ENCODE results near the gene EP400.
"Not testable (repeated sequence)": the region's sequence is repeated elsewhere in the genome, so short reads cannot be mapped to it uniquely, and the experiment has no call there.

EP400 gene

DNA sequence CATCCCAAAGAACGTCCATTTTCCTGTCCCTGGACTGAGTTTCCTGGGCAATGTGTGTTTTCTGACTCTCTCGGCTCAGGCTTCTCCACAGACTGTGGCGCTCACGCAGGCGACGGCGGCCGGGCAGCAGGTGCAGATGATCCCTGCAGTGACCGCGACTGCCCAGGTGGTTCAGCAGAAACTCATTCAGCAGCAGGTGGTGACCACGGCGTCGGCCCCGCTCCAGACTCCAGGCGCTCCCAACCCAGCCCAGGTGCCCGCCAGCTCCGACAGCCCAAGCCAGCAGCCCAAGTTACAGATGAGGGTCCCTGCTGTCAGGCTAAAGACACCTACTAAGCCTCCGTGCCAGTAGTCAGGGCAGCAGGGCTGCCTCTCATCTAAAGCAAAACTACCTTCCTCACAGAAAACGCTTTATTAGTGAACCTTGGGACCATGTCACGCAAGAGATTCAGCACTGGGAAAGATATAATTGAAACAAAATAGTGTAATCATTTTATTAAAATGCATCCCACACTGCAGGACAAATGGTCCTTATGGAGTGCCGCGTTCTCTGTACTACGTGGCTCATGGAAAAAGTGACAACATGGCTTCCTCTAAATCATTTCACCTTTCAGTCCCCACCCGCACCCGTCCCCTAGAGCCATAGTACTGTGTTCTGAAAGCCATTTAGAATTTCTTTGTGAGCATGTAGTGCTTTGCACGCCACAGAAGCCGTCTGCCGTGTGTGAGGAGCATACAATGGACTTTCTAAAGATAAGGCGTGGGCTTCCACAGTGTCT is 127.8 kb downstream of the EP400 start:
- in situ Hi-C loops (cut with MboI; ENCODE audit: low sequenced_read_pairs) = no loop called here

- in situ Hi-C loops (cut with MboI; ENCODE audit: low sequenced_read_pairs) = no loop called here
Measured at GRCh38 chr12:132078190-132078589, 128.4 kb downstream of the EP400 start.

GRCh38 chr12:132079200-132079599 is 129.5 kb downstream of the EP400 start:
- in situ Hi-C loops (cut with MboI; ENCODE audit: low sequenced_read_pairs) = no loop called here

- in situ Hi-C loops (cut with MboI; ENCODE audit: low sequenced_read_pairs) = no loop called here
Measured at GRCh38 chr12:132079695-132080094, 130.0 kb downstream of the EP400 start.

GRCh38 chr12:132080515-132080914 is 130.8 kb downstream of the EP400 start:
- in situ Hi-C loops (cut with MboI; ENCODE audit: low sequenced_read_pairs) = not testable (repeated sequence)

- in situ Hi-C loops (cut with MboI; ENCODE audit: low sequenced_read_pairs) = no loop called here
Measured at GRCh38 chr12:132081423-132081822, 131.7 kb downstream of the EP400 start.

- in situ Hi-C loops (cut with MboI; ENCODE audit: low sequenced_read_pairs) = no loop called here
Measured at GRCh38 chr12:132083614-132083940, 133.8 kb downstream of the EP400 start.

DNA sequence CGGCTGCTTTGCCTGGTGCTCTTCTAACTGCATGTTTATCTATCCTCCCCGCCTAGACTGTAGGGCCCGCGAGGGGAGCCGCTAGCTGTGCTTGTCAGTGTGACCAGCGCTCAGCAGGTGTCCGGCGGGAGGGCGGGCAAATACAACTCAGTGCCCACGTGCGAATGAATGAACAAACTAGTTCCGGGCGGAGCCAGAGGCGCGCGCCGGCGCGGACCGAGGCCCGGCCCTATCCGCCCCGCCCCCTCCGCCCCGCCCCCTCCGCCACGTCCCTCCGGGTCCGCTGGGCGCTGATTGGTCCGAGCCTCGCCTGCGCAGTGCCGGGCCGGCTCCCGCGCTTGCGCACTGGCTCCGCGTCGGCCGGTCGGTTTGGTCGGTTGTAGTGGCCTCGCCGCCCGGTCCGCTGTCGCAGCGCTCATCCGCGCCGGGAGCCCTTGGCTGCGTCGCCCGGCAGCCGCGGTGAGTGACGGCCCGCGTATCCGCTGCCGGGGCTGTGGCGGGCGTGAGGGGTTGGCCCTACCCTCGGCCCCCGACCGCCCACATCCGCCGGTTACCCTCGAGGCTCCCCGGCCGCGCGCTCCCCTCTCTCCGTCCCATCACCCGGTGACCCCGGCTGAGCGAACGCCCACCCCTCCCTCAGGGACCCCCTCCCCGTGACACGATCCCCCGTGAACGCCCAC is 134.3 kb downstream of the EP400 start:
- in situ Hi-C loops (cut with MboI; ENCODE audit: low sequenced_read_pairs) = no loop called here

- in situ Hi-C loops (cut with MboI; ENCODE audit: low sequenced_read_pairs) = no loop called here
Measured at GRCh38 chr12:132084621-132085290, 135.0 kb downstream of the EP400 start.

GRCh38 chr12:132085291-132085635 is 135.5 kb downstream of the EP400 start:
- in situ Hi-C loops (cut with MboI; ENCODE audit: low sequenced_read_pairs) = no loop called here

DNA sequence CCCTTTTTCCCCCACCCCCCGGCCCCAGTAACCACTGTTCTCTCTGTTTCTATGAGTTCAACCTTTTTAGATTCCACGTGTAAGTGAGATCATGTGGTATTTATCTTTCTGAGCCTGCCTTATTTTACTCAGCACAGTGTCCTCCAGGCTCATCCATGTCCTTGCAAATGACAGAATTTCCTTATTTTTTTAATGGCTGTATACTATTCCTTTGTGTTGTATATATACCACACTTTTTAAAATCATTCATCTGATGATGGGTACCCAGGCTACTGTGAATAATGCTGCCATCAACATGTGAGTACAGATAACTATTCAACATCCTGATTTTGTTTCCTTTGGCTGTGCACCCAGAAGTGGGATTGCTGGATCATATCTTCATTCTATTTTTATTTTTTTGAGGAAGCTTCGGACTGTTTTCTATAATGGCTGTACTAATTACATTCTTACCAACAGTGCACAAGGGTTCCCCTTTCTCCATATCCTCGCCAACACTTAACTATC is 139.7 kb downstream of the EP400 start:
- in situ Hi-C loops (cut with MboI; ENCODE audit: low sequenced_read_pairs) = no loop called here

DNA sequence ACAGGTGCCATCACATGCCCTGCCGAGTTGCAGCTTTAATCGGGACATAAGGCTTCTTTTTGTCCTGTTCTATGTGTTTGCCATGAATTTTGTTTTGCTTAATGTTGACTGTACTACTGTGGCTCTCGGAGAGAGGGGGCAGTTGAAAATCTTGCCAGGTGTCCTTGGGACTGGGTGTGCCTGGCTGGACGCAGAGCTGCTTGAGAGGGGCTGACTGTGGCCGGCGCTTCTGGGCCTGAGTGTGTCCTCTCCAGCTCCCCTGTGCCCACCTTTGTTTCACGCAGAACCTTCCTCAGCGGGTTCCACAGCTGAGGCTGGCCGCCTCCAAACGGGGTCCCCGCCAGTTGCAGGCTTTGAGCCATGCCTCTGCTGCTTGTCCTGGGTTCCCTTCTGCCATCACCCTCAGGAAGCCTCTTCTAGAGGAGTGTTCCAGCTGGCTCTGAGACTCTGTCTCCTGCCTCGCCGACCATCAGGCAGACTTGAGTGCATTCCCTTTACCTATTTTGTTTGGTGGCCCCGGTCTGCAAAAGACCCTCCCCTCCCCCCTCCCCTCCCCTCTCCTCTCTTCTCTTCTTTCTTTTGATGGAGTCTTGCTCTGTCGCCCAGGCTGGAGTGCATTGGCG is 144.6 kb downstream of the EP400 start:
- in situ Hi-C loops (cut with MboI; ENCODE audit: low sequenced_read_pairs) = no loop called here

- in situ Hi-C loops (cut with MboI; ENCODE audit: low sequenced_read_pairs) = no loop called here
Measured at GRCh38 chr12:132095520-132096409, 146.0 kb downstream of the EP400 start.

- in situ Hi-C loops (cut with MboI; ENCODE audit: low sequenced_read_pairs) = no loop called here
Measured at GRCh38 chr12:132099739-132100138, 150.0 kb downstream of the EP400 start.

DNA sequence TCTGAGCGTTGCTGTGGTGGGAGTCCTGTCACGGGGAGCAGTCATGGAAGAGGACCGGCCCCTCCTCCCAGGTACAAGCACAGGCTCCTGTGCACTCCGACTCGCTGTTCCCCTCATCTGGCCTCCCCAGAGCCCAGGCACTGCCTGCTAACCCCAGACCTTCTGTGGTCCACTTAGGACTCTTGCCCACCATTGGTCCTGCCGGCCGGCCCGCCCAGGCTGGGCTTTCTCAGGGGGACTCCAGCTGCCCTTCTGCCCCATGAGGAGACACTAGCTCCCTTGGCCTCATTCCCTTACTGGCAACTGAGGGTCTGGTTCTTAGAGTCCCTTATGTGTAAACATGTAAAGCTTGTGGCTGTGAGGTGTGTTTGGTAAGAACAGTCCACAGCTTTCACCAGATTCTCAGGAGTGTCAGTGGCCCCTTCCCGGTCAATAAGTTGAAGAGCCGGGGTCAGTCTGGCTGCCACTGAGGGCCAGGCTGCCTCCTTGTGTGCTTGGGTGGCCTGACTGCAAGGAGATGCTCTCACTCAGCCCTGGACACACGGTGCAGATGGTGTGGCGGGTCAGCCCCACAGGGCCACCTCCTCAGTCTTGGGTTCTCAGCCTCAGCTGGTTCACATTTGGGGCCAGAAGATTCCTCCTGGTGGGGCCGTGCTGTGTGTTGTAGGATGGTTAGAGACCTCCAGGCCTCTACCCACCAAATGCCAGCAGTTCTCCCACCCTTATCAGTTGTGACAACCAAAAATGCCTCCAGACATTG is 150.7 kb downstream of the EP400 start:
- in situ Hi-C loops (cut with MboI; ENCODE audit: low sequenced_read_pairs) = no loop called here

GRCh38 chr12:132102297-132102696 is 152.6 kb downstream of the EP400 start:
- in situ Hi-C loops (cut with MboI; ENCODE audit: low sequenced_read_pairs) = no loop called here

GRCh38 chr12:132103072-132103471 is 153.3 kb downstream of the EP400 start:
- in situ Hi-C loops (cut with MboI; ENCODE audit: low sequenced_read_pairs) = not testable (repeated sequence)

DNA sequence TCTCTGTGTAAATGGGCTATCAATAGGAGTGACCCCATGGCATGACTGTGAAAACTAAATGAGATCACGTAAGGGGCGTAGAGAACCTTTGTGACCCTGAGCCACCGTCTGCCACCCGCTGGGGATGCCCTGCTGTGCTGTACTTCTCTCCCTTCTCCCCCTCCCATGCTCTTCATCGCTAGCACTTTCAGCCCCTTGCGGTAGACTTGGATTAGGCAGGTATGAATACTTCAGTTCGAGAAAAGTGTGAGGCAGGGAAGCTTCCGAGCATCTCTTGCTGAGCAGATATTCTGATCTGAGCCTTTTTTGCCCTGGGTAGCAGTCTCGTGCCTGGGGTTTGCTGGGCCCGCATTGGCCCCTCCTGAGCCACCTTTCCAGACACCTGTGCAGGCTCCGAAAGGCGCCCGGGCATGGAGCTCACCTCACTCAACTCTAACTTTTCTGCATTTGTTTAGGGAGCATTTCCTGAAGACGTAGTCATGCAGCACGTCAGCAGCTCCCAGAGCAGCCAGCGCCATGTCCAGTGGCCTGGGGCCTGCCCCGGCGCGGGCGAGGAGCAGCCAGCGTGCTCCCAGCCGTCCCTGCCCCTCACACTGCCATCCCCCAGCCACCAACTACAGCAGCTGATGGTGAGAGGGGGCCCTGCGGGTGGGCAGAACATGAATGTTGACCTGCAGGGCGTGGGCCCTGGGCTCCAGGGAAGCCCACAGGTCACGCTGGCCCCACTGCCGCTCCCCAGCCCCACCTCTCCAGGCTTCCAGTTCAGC is 154.0 kb downstream of the EP400 start:
- in situ Hi-C loops (cut with MboI; ENCODE audit: low sequenced_read_pairs) = no loop called here

GRCh38 chr12:132105467-132105866 is 155.7 kb downstream of the EP400 start:
- in situ Hi-C loops (cut with MboI; ENCODE audit: low sequenced_read_pairs) = no loop called here

Data from HL-60/S4 treated with retinoic acid at 250 ng/mL for 4 days and 3 days (cell line).